GM21619 (cell line): Measurements from ENCODE around the gene SPIB.

ENCODE experiments used
- ATAC-seq: cut with Tn5 transposase; IDR thresholded peaks from one replicate; pipeline ENCODE4 v1.9.1; 2021; ENCODE audit not compliant: unreplicated experiment

The SPIB gene

DNA sequence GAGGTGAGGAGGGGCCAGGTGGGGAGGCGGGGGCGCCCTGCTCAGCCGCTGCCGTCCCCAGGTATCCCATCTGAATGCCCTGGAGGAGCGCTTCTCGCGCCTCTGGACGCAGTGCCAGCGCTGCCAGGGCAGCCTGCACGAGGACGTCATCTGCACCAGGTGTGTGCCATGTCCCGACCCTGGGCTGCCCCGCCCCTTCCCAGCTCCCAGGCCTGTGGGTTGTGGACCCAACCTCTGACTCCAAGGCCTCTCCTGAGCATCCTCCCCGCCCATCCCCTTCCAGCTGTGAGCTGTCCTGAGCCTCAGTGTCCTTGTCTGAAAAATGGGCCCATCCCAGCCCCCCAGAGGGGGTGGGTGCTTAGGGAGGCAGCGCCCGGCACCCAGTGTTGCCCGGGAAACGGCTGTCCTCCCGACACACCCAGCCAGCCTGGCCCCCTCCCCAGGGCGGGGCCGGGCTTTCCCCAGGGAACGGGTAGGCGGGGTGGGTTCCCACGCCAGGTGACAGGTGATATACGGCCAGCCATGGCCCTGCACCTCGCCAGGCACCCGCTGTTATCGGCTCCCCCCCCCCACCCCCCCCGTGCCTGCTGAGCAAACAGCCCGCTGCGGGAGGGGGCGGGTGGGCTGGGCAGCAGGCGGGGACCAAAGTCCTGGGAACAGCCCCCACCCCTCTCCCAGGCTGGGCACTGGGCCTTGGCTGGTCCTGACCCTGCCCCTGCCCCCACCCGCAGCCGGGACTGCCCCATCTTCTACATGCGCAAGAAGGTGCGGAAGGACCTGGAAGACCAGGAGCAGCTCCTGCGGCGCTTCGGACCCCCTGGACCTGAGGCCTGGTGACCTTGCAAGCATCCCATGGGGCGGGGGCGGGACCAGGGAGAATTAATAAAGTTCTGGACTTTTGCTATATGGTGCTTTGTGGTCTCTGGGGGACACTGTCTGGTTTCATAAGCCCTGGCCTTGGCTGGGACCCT lies 1.3 kb upstream of the SPIB start:
- no peak for ATAC-seq

DNA sequence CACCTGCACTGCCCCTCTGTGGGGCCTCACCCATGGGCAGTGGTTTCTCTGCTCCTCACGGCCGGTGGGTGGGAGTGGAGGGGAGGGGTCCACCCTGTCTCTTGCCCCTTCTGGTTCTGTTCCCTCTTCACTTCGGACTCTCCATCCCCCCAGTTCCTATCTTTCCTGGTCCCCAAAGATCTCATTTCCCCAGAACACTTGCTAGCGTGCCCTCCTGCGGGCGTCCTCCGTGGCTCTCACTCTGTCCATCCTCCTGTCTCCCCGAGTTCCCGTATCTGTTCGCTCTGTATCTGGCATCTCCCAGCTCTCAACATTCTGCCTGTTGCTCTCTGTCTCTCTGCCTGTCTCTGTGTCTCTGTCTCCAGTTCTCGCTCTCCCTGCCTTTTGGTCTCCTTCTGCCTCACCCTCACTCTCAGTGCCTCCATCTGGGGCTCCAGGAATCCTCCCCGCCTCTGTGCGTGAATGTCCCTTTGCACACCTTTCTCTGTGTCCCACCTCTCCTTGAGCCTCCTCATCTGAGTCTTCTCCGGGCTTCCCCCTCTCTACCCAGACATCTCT lies 363 bp downstream of the SPIB start:
- ATAC-seq, result no peak

GRCh38 chr19:50419580-50420035 lies 870 bp downstream of the SPIB start:
- ATAC-seq, result no peak

- no peak for ATAC-seq
Measured at GRCh38 chr19:50420127-50420526, 1.4 kb downstream of the SPIB start.

- no peak for ATAC-seq
Measured at GRCh38 chr19:50420808-50421207, 2.1 kb downstream of the SPIB start.

- no peak for ATAC-seq
Measured at GRCh38 chr19:50422397-50423278, 3.9 kb downstream of the SPIB start.

DNA sequence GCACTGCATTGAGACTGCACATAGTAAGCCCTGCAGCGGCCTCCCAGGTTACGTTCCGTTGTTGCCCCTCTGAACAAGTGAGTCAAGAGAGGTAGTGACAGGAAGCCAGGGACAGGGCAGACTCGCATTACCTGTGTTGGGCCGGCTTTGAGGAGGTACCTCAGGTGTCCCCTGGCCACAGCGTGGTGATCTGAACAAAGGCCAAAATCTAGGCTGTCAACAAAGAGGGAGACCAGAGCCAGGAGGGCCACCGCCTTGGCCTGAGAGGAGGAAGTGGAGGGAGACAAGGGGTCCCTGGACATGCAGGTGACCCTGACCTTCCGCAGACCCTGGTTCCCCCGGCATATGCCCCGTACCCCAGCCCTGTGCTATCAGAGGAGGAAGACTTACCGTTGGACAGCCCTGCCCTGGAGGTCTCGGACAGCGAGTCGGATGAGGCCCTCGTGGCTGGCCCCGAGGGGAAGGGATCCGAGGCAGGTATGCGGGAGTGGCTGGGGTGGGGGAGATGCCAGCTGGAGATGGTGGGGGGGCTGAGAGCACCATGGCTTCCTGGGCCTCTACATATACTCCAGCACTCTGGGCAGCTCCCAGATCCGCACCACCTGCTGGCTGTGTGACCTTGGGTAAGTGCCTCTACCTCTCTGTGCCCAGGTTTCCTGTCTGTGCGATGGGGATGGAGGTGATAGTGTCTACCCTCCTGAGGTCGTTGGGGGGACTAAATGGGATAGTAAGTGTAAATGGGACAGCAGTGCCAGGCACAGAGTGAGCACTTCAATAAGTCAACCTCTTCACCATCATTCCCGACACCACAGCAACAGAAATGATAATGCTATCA lies 4.8 kb downstream of the SPIB start:
- no peak for ATAC-seq

DNA sequence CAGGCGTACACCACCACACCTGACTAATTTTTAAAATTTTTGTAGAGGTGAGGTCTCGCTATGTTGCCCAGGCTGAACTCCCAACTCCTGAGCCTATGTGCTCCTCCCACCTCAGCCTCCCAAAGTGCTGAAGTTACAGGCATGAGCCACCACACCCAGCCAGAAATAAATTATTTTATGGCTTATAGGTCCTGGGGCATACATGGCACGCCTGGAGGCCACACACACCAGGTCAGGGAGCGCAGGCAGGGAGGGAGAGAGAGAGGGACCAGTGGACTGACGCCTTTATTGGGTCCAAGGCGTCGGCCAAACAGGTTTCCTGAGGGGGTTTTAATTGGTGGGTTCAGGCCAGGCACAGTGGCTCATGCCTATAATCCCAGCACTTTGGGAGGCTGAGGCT lies 6.8 kb downstream of the SPIB start:
- ATAC-seq, result no peak

GRCh38 chr19:50427318-50427925 lies 8.7 kb downstream of the SPIB start:
- ATAC-seq, result no peak

GRCh38 chr19:50427997-50428425 lies 9.3 kb downstream of the SPIB start:
- ATAC-seq, result no peak

DNA sequence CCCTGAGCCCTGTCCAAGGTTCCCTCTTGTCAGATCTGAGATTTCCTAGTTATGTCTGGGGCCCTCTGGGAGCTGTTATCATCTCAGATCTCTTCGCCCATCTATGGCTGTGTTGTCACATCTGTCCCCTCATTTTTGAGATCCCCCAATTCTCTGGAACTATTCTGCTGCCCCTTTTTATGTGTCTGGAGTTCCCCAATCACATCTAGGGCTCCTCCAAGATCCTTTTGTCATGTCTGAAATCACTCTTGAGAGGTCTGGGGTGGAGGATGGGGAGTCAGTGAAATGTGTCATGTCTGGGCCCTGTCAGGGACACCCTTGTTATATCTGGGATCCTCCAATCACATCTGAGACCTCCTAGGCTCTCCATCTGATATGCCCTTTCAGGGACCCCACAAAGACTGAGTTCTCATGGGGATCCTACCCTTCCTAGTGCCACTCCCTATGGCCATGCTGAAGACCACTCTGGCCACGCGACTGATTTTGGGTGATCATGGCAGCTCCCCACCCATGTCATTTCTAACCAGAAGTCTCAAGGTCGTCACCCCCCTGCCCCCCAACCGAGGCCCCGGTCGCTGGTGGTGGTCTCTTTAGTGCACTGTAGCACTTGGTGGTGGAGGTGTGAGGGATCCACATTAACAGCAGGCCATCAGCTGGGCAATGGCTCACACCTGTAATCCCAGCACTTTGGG lies 10.2 kb downstream of the SPIB start:
- no peak for ATAC-seq

GRCh38 chr19:50430888-50431342 lies 12.2 kb downstream of the SPIB start:
- ATAC-seq, result no peak

DNA sequence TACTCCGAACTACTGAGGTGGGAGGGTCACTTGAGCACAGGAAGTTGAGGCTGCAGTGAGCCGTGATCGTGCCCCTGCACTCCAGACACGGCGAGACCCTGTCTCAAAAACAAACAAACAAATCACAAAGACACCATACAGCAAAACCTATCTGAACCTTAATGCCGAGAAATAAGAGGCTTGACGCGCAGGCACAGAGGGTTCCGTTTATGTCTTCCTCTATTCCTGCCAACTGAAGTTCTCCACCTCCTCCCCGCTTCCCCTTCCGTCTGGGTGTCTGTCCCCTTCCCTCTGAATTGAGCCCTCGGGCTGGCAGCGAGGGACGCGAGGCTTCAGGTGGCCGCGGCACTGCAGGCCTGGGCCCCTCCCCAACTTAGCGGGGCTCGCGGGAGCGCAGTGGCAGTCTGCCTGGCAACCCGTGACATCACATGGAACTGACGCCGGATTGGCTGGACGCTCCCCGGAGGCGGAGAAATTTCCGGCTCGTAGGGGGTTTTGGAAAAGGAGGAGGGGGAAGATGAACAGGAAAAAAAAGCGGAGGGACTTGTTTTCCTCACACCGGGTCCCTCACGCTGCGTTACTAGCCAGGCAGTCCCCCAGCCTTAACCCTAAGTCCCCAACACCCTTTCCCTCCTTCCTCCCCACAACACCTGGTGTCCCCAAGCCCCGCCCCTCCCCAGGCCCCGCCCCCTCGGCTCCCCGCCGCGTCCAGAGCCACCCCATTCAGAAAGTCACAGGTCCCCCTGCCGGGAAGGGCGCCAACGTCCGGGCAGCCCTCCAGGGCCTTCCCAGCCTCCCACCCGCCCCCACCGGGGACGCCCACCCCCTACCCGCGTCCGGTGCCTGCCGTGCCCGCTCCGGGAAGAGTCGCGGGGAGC lies 12.8 kb downstream of the SPIB start:
- ATAC-seq, result peak; percentile 64

DNA sequence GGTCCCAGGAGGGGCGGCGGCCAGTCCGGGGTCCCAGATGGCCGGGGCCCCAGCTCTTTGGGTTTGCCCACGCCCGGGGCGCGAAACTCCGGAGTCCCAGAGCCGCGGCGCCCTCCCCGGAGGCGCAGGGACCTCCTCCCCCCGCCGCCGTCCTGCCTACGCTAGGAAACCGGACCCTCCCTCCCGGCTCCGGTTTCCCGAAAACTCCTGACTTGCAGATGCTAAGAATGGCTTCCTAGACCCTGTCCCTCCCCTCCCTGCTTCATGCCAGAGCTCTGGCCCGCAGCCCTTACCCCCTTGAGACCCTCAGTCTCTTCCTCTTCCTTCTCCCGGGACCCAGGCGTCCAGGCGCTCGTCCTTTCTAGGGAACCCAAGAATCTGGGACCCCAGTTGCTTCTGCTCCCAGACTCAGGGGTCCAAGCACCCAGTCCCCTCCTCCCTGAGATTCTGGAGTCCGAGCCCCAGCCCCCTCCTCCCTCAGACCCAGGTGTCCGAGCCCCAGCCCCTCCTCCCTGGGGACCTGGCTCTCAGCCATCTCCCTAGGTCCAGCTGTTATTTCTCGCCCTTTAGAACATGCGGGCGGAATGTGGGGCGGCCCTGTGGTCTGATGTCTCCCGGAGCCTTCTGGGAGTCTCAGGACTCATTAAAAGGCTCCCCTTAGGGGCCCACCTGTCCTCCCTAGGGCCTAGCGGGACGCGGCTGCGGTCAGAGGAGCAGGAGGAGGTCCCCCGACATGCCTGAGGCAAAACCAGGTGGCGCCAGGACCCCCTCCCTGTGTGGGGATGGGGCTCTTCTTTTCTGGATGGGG lies 13.7 kb downstream of the SPIB start, which contains the start of gene MYBPC2:
Gene MYBPC2, plus strand, starts transcription at position 672 of the 808 bp plus-strand sequence. Its CDS starts 62 bp downstream, at position 734.
- peak; percentile 4 for ATAC-seq

DNA sequence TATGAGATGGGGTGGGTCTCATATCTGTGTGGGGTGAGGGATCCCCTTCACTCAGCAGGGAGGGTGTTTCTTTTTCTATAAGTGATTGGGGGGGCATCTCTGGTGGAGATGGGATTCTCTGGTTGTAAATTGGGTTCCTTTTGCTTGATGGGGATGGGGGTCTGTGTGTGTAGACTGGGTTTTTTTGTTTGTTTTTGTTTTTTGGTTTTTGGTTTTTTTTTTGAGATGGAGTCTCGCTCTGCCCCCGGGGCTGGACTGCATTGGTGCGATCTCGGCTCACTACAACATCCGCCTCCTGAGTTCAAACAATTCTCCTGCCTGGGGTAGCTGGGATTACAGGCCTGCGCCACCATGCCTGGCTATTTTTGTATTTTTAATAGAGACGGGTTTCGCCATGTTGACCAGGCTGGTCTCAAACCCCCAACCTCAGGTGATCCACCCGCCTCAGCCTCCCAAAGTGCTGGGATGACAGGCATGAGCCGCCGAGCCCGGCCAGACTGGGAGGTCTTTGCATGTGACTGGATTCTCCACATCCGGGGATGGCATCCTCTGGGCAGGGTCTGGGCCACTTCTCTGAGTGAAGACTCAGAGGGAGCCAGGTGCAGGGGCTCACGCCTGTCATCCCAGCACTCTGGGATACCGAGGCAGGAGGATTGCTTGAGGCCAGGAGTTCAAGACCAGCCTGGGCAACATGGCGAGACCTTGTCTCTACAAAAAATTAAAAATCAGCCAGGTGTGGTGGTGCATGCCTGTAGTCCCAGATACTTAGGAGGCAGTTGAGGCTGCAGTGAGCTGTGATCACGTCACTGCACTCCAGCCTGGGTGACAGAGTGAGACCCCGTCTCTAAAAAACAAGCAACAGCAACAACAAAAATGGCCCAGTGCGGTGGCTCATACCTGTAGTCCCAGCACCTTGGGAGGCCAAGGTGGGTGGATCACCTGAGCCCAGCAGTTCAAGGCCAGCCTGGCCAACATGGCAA lies 14.8 kb downstream of the SPIB start:
- no peak for ATAC-seq

DNA sequence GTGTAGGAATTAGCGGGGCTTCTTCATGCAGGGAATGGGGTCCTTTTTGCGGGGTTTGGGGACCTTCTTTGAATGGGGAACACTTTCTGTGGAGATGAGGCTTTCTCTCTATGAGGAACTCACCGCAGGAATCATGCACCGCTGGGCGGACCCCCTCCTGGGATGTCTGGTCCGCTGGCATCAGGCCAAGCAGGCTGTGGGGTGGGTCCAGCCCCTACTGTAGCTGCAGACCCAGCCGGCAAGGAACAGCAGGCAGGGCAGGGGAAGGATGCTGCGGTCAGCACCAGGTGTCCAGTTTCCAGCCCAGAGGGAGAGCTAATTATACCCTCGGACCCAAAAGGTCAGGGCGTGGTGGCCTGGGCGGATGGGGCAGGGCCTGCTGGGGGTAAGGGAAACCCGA lies 15.8 kb downstream of the SPIB start:
- no peak for ATAC-seq
